IPS-18c (cell line): Measurements from ENCODE around the gene DLK2.
"Not testable (repeated sequence)": the region's sequence is repeated elsewhere in the genome, so short reads cannot be mapped to it uniquely, and the experiment has no call there.

Experiments used
- H3K4me3 ChIP-seq: 2 replicates; pipeline ENCODE4 v1.7.0; 2013; ENCODE audit warnings: low read depth, mild to moderate bottlenecking, low read length, moderate library complexity; ENCODE audit not compliant: insufficient read depth
- H3K9me3 ChIP-seq: one replicate; pipeline ENCODE4 v1.6.1; 2013; ENCODE audit warnings: mild to moderate bottlenecking, low read length, moderate library complexity; ENCODE audit not compliant: control insufficient read depth, insufficient read depth

DLK2 gene

GRCh38 chr6:43416935-43417334 lies 38.4 kb downstream of the DLK2 start:
- H3K4me3 ChIP-seq, result no peak overlapping the region
- no peaks in the 10 kb centered on the region for H3K9me3 ChIP-seq

GRCh38 chr6:43415275-43415674 lies 40.1 kb downstream of the DLK2 start:
- not testable (repeated sequence) for H3K4me3 ChIP-seq, H3K9me3 ChIP-seq

GRCh38 chr6:43413002-43413401 lies 42.3 kb downstream of the DLK2 start:
- H3K4me3 ChIP-seq, result no peak overlapping the region
- no peaks in the 10 kb centered on the region for H3K9me3 ChIP-seq

GRCh38 chr6:43412541-43412940 lies 42.8 kb downstream of the DLK2 start:
- H3K9me3 ChIP-seq, result no peaks in the 10 kb centered on the region
- no peak overlapping the region for H3K4me3 ChIP-seq

- H3K9me3 ChIP-seq, H3K4me3 ChIP-seq: not testable (repeated sequence)
Observed at GRCh38 chr6:43410776-43411175, 44.6 kb downstream of the DLK2 start.

GRCh38 chr6:43408259-43408658 lies 47.1 kb downstream of the DLK2 start:
- no peaks in the 10 kb centered on the region for H3K9me3 ChIP-seq

GRCh38 chr6:43407296-43407695 lies 48.1 kb downstream of the DLK2 start:
- Histone ChIP-seq H3K4me3 (no peak overlapping the region), H3K9me3 (no peaks in the 10 kb centered on the region)

More at GRCh38 chr6:43408259-43408658, 47.1 kb downstream of the DLK2 start:
- H3K4me3 ChIP-seq, result no peak overlapping the region

GRCh38 chr6:43405354-43405753 lies 50.0 kb downstream of the DLK2 start:
- Histone ChIP-seq H3K9me3 (no peaks in the 10 kb centered on the region), H3K4me3 (no peak overlapping the region)

GRCh38 chr6:43402820-43403219 lies 52.5 kb downstream of the DLK2 start:
- Histone ChIP-seq H3K9me3 (no peaks in the 10 kb centered on the region), H3K4me3 (no peak overlapping the region)

GRCh38 chr6:43401730-43402129 lies 53.6 kb downstream of the DLK2 start:
- H3K4me3 ChIP-seq, result no peak overlapping the region
- H3K9me3 ChIP-seq, result no peaks in the 10 kb centered on the region
